Retinal pigment epithelial cell (primary cell): Measurements from ENCODE around the gene TRIP4.

ENCODE experiments used
- DNase-seq: peaks from one replicate; pipeline ENCODE4 v3.0.0-alpha.2; 2010; ENCODE audit warnings: low read depth
- H3K4me3 ChIP-seq: 2 replicates; pipeline ENCODE4 v1.5.1; 2011; ENCODE audit warnings: mild to moderate bottlenecking, low read length, control low read depth, moderate library complexity
- CTCF ChIP-seq: conservative IDR thresholded peaks from 2 replicates; pipeline ENCODE4 v1.5.1; 2011; ENCODE audit warnings: low read depth, low read length, control low read depth, inconsistent platforms

TRIP4 gene

GRCh38 chr15:64460724-64461720 is 73.4 kb downstream of the TRIP4 start:
- peak overlapping the region; percentile 64 for H3K4me3 ChIP-seq
- DNase-seq, result no peak
- no peak for TF ChIP-seq CTCF

DNA sequence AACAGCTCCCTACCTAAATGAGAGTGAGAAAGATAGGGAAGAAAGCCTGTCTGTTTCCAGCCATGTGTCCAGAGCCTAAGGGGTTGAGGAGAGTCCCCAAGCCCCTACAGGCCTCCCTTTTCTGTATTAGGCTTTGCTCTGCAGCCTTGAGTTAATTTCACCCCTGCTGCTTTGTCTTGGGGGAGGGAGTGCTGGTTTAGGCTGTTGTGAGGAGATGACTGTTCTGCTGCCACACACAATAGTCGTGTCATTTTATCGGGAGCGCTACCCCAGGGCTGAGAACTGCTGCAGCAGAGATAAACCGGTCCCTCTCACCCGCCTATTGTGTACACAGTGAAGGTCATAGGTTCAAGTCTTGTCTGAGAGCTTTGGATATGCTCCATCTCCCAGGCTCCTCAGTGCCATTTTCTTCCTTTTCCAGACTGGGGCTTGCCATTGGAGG is 74.1 kb downstream of the TRIP4 start:
- DNase-seq, result no peak
- H3K4me3 ChIP-seq, result peak overlapping the region; percentile 64
- TF ChIP-seq CTCF, result no peak

DNA sequence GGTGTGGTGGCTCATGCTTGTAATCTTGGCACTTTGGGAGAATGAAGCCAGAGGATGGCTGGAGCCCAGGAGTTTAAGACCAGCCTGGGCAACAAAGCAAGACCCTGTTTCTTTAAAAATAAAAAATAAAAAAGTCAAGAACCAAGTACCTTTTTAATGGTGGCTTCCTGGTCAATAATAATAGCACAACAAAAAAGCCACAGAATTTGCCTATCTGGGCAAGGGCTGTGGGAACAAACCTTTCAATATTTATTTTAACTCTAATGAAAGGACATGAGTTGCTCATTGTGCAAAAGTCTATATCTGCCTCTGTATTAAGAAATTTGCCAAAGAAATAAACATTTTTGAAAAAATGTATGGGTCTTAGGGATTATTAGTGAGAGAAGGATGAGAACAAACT is 74.9 kb downstream of the TRIP4 start:
- no peak for TF ChIP-seq CTCF
- H3K4me3 ChIP-seq, result no peak overlapping the region
- DNase-seq, result no peak

DNA sequence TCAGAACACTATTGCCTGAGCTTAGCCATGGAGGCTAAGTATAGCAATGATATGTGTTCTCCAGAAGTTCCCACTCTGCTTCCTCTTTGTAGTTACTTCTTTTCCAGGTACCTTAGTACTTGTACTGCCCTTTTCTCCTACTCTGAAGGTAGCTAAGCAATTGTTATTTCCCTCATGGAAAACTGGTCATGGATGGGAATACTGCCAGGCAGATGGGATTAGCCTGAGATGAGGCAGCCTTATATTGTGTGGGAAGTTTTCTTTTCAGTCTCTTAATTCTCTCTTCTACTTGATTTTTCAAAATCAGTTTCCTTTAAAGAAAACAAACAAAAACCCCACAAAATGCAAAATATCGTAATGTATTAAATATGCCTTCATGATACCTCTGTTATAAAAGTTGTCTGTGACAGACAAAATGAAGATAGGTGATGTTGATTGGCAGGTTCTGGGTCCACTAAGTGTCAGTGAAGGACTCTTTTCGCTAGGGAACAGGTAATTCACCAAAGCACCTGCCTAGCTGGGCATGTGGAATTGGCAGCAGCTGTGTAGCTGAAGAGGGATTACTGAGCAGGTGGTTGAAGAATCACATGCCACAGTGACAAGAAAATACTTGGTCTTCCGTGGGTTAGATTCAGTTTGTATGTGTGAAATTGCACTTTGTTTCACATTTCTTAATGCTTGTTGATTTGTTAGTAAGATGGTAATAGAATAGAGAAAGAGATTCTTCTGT is 76.8 kb downstream of the TRIP4 start:
- TF ChIP-seq CTCF, result no peak
- DNase-seq, result no peak
- no peak overlapping the region for H3K4me3 ChIP-seq

- H3K4me3 ChIP-seq, result no peak overlapping the region
- no peak for TF ChIP-seq CTCF
- no peak for DNase-seq
Measured at GRCh38 chr15:64466408-64467141, 78.9 kb downstream of the TRIP4 start.

DNA sequence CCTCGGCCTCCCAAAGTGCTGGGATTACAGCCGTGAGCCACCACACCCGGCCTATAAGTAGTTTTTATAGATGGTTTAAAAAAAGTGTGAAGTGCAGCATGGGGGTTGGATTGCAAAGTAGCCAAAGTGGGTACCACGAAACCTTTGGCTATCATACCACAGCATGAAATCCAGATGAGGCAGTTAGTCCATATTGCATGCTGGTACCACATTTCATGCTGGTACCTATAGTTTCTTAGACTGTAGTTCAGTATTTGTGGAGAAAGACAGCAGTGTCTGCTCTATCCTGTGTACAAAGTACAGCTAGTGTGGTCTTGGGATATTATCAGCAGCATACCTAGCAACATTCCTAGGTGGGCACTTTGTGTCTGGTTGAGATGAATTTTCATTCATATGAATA is 84.5 kb downstream of the TRIP4 start:
- no peak overlapping the region for H3K4me3 ChIP-seq
- no peak for DNase-seq
- no peak for TF ChIP-seq CTCF
